Colonic mucosa (tissue), 4 donors: ENCODE results near the gene DNASE1L3. TPM values are rescaled to one million over a fixed set of nuclear protein-coding genes. Genes with fewer than 3 reads are reported as not detected.

Experiments
- DNase-seq: peaks from one replicate; pipeline ENCODE4 v3.0.0-alpha.2; 2020
- H3K27ac ChIP-seq: fragments of 200-600 bp; one replicate; pipeline ENCODE4 v1.8.0; 2021
- H3K27me3 ChIP-seq: fragments of 200-600 bp; one replicate; pipeline ENCODE4 v1.8.0; 2021
- H3K36me3 ChIP-seq: fragments of 200-600 bp; one replicate; pipeline ENCODE4 v1.8.0; 2021
- H3K4me1 ChIP-seq: fragments of 200-600 bp; one replicate; pipeline ENCODE4 v1.8.0; 2021; ENCODE audit warnings: mild to moderate bottlenecking
- H3K4me3 ChIP-seq: fragments of 200-600 bp; one replicate; pipeline ENCODE4 v1.8.0; 2021
- H3K9ac ChIP-seq, 2 donors: one replicate each; pipeline ENCODE4 v1.7.0; 2013; ENCODE audit warnings: control low read depth in 2 of 2, low read depth in 2 of 2, low read length in 2 of 2
- H3K9me3 ChIP-seq: fragments of 200-600 bp; one replicate; pipeline ENCODE4 v1.8.0; 2021
- CTCF ChIP-seq: fragments of 200-600 bp; IDR thresholded peaks from one replicate; pipeline ENCODE4 v1.8.0; 2022; ENCODE audit warnings: antibody characterized with exemption, mild to moderate bottlenecking
- intact Hi-C: fragments of 100-400 bp; cut with DNase I; formaldehyde crosslinking; loops from one replicate; pipeline ENCODE4 v1.14.1; 2022
- total RNA-seq, 2 donors: library from RNA; stranded (reverse); fragmentation: NEBNext Ultra II Directional in 1 of 2; extraction: Animal tissue kit (Norgen Biotek cat#: 25700) in 1 of 2; gene quantifications; one replicate each; pipeline ENCODE4 v1.2.1, GENCODE V29; 2021
- donor health status: healthy.
- donor health status: DM: no; HTN: no; CAD: no.
- donor health status: DM: no; HTN: no; CAD: no.

DNASE1L3 gene
- total RNA-seq, 2 donors from 2014 or later = 2.2 to 6.2 TPM

GRCh38 chr3:58152225-58153015, 58.4 kb downstream of the DNASE1L3 start:
- H3K4me3 ChIP-seq = no peak overlapping the region
- no peak for DNase-seq
- no peaks in the 10 kb centered on the region for H3K9me3 ChIP-seq
- no peaks in the 10 kb centered on the region for H3K4me1 ChIP-seq
- no peak overlapping the region for H3K9ac ChIP-seq
- no peak for TF ChIP-seq CTCF
- H3K27me3 ChIP-seq = no peaks in the 10 kb centered on the region
- no peak overlapping the region for H3K27ac ChIP-seq
- peaks cover 49% of the 10 kb centered on the region for H3K36me3 ChIP-seq
- intact Hi-C loops = no loop called here

- intact Hi-C loops = no loop called here
- Histone ChIP-seq H3K27ac (no peak overlapping the region), H3K4me1 (no peaks in the 10 kb centered on the region), H3K4me3 (no peak overlapping the region), H3K9ac (no peak overlapping the region), H3K36me3 (peaks cover 57% of the 10 kb centered on the region), H3K27me3 (no peaks in the 10 kb centered on the region), H3K9me3 (no peaks in the 10 kb centered on the region)
- no peak for TF ChIP-seq CTCF
- DNase-seq = no peak
Observed at GRCh38 chr3:58151637-58152036, 59.1 kb downstream of the DNASE1L3 start.

- no peaks in the 10 kb centered on the region for H3K27me3 ChIP-seq
- H3K27ac ChIP-seq = no peak overlapping the region
- H3K9me3 ChIP-seq = no peaks in the 10 kb centered on the region
- H3K4me1 ChIP-seq = no peaks in the 10 kb centered on the region
- H3K9ac ChIP-seq = no peak overlapping the region
- intact Hi-C loops = no loop called here
- TF ChIP-seq CTCF = no peak
- no peak for DNase-seq
- peaks cover 60% of the 10 kb centered on the region for H3K36me3 ChIP-seq
- H3K4me3 ChIP-seq = no peak overlapping the region
Observed at GRCh38 chr3:58150810-58151199, 60.0 kb downstream of the DNASE1L3 start.

- H3K27ac ChIP-seq = no peak overlapping the region
- H3K9ac ChIP-seq = no peak overlapping the region
- peaks cover 56% of the 10 kb centered on the region for H3K36me3 ChIP-seq
- no peaks in the 10 kb centered on the region for H3K27me3 ChIP-seq
- intact Hi-C loops = no loop called here
- no peak overlapping the region for H3K4me3 ChIP-seq
- TF ChIP-seq CTCF = no peak
- no peak for DNase-seq
- H3K9me3 ChIP-seq = no peaks in the 10 kb centered on the region
- no peaks in the 10 kb centered on the region for H3K4me1 ChIP-seq
Observed at GRCh38 chr3:58150130-58150809, 60.5 kb downstream of the DNASE1L3 start.

GRCh38 chr3:58148049-58148448, 62.7 kb downstream of the DNASE1L3 start:
- intact Hi-C loops = no loop called here
- DNase-seq = no peak
- Histone ChIP-seq H3K9me3 (no peaks in the 10 kb centered on the region), H3K4me3 (no peak overlapping the region), H3K27me3 (no peaks in the 10 kb centered on the region), H3K36me3 (peaks cover 47% of the 10 kb centered on the region), H3K27ac (no peak overlapping the region), H3K9ac (no peak overlapping the region), H3K4me1 (no peaks in the 10 kb centered on the region)
- TF ChIP-seq CTCF = no peak
